Neural cell (in vitro differentiated cells): ENCODE results near the gene FILIP1L. TPM values are rescaled to one million over a fixed set of nuclear protein-coding genes. Genes with fewer than 3 reads are reported as not detected.

Experiments used
- H2AFZ ChIP-seq: fragments of 200-600, 300-800 bp; sonication (generic), shearing (Covaris generic); 2 replicates; pipeline ENCODE4 v1.6.0; 2014; ENCODE audit warnings: low read depth, mild to moderate bottlenecking, antibody characterized with exemption, low read length, moderate library complexity
- H3F3A ChIP-seq: fragments of 200-600 bp; shearing (Covaris generic); 2 replicates; pipeline ENCODE4 v1.6.1; 2016; ENCODE audit warnings: mild to moderate bottlenecking, moderate library complexity, mixed read lengths, antibody characterized with exemption, low read length; ENCODE audit not compliant: insufficient read depth, poor library complexity, severe bottlenecking
- H3K27ac ChIP-seq: fragments of 200-600, 300-800 bp; sonication (generic), shearing (Covaris generic); 2 replicates; pipeline ENCODE4 v1.5.1; 2014; ENCODE audit warnings: mild to moderate bottlenecking, low read length, moderate library complexity
- H3K27me3 ChIP-seq: fragments of 300-800, 200-600 bp; sonication (generic), shearing (Covaris generic); 2 replicates; pipeline ENCODE4 v1.6.0; 2014; ENCODE audit warnings: mild to moderate bottlenecking, low read depth, low read length, moderate library complexity; ENCODE audit not compliant: insufficient read depth
- H3K36me3 ChIP-seq: fragments of 300-800, 200-600 bp; sonication (generic), shearing (Covaris generic); 2 replicates; pipeline ENCODE4 v1.5.1; 2014; ENCODE audit warnings: mild to moderate bottlenecking, antibody characterized with exemption, low read length, moderate library complexity; ENCODE audit not compliant: insufficient read depth
- H3K4me2 ChIP-seq: fragments of 300-800, 200-600 bp; sonication (generic), shearing (Covaris generic); 2 replicates; pipeline ENCODE4 v1.6.0; 2014; ENCODE audit warnings: mild to moderate bottlenecking, low read length
- H3K4me3 ChIP-seq: fragments of 300-800, 200-600 bp; sonication (generic), shearing (Covaris generic); 2 replicates; pipeline ENCODE4 v1.5.1; 2014; ENCODE audit warnings: mild to moderate bottlenecking, low read length, moderate library complexity
- H3K79me2 ChIP-seq: fragments of 200-600 bp; shearing (Covaris generic); replicated peaks from 2 replicates; pipeline ENCODE4 v1.6.0; 2014; ENCODE audit warnings: mild to moderate bottlenecking, low read length, moderate library complexity; ENCODE audit not compliant: insufficient read depth
- H3K9ac ChIP-seq: fragments of 300-800, 200-600 bp; sonication (generic), shearing (Covaris generic); 2 replicates; pipeline ENCODE4 v1.6.1; 2016; ENCODE audit warnings: mild to moderate bottlenecking, low read length, mixed read lengths
- H3K9me2 ChIP-seq: fragments of 200-600 bp; shearing (Covaris generic); 2 replicates; pipeline ENCODE4 v1.6.1; 2016; ENCODE audit warnings: mild to moderate bottlenecking, low read length, mixed read lengths; ENCODE audit not compliant: insufficient read depth
- H3K9me3 ChIP-seq: fragments of 200-600, 300-800 bp; sonication (generic), shearing (Covaris generic); 2 replicates; pipeline ENCODE4 v1.6.1; 2016; ENCODE audit warnings: mild to moderate bottlenecking, mixed run types, low read length, moderate library complexity, mixed read lengths
- H4K20me1 ChIP-seq: fragments of 200-600 bp; shearing (Covaris generic); 2 replicates; pipeline ENCODE4 v1.6.1; 2016; ENCODE audit warnings: mild to moderate bottlenecking, mixed run types; ENCODE audit not compliant: insufficient read depth
- EP300 ChIP-seq: fragments of 450-650 bp; conservative IDR thresholded peaks from 2 replicates; pipeline ENCODE4 v1.6.1; 2014; ENCODE audit warnings: antibody characterized with exemption, mild to moderate bottlenecking, moderate library complexity; ENCODE audit not compliant: poor library complexity, severe bottlenecking
- EZH2 ChIP-seq: fragments of 200-600, 300-800 bp; shearing (Covaris generic), sonication (generic); IDR thresholded peaks from 2 replicates; pipeline ENCODE4 v1.6.1; 2014; ENCODE audit warnings: antibody characterized with exemption, low read length, borderline replicate concordance, mild to moderate bottlenecking; ENCODE audit not compliant: insufficient read depth, poor library complexity, severe bottlenecking
- MXI1 ChIP-seq: fragments of 450-650 bp; conservative IDR thresholded peaks from 2 replicates; pipeline ENCODE4 v1.6.1; 2014; ENCODE audit warnings: antibody characterized with exemption, mild to moderate bottlenecking; ENCODE audit not compliant: poor library complexity, severe bottlenecking
- POLR2AphosphoS5 ChIP-seq: IDR thresholded peaks from 2 replicates; pipeline ENCODE4 v1.6.1; 2012
- RAD21 ChIP-seq: fragments of 450-650 bp; conservative IDR thresholded peaks from 2 replicates; pipeline ENCODE4 v1.6.1; 2014; ENCODE audit warnings: antibody characterized with exemption, mild to moderate bottlenecking, moderate library complexity
- SMC3 ChIP-seq: fragments of 450-650 bp; conservative IDR thresholded peaks from 2 replicates; pipeline ENCODE4 v1.6.1; 2014; ENCODE audit warnings: antibody characterized with exemption, mild to moderate bottlenecking, moderate library complexity; ENCODE audit not compliant: poor library complexity
- TAF1 ChIP-seq: IDR thresholded peaks from 2 replicates; pipeline ENCODE4 v1.6.1; 2012; ENCODE audit warnings: low read depth
- polyA plus RNA-seq: library from polyadenylated mRNA; depleted of rRNA; stranded (reverse); fragments of >200 nt; gene quantifications from 2 replicates; pipeline ENCODE4 v1.2.3, GENCODE V29; 2014
- TF ChIP-seq, protein P1 (sequence below): fragments of 450-650 bp; IDR thresholded peaks from 2 replicates; pipeline ENCODE4 v1.5.1; 2014; ENCODE audit warnings: antibody characterized with exemption, mild to moderate bottlenecking, moderate library complexity; ENCODE audit not compliant: poor library complexity, severe bottlenecking
- TF ChIP-seq, protein P2 (sequence below): IDR thresholded peaks from 2 replicates; pipeline ENCODE4 v1.6.1; 2012; ENCODE audit warnings: borderline replicate concordance

FILIP1L gene
- polyA plus RNA-seq, 1 donor from 2014 or later, result 0.27 TPM

DNA sequence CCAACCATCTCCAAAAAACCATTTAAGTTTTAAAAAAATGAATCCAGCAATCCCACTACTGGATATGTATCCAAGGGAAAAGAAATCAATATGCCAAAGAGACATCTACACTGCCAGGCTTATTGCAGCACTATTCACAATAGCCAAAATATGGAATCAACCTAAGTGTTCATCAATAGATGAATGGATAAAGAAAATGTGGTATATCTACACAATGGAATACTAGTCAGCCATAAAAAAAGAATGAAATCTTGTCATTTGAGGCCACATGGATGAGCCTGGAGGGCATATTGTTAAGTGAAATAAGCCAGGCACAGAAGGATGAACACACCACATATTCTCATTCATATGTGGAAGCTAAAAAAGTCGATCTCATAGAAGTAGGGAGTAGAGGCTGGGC, 136.1 kb downstream of the FILIP1L start:
- H2AFZ ChIP-seq, result no peak overlapping the region
- H3F3A ChIP-seq, result no peaks in the 10 kb centered on the region
- H3K27ac ChIP-seq, result no peak overlapping the region
- H3K4me2 ChIP-seq, result no peak overlapping the region
- no peak overlapping the region for H3K9ac ChIP-seq
- no peaks in the 10 kb centered on the region for H3K27me3 ChIP-seq
- H3K9me2 ChIP-seq, result no peaks in the 10 kb centered on the region
- H4K20me1 ChIP-seq, result no peaks in the 10 kb centered on the region
- no peak overlapping the region for H3K4me3 ChIP-seq
- H3K36me3 ChIP-seq, result no peaks in the 10 kb centered on the region
- TF ChIP-seq POLR2AphosphoS5, result no peak
- no peaks in the 10 kb centered on the region for H3K79me2 ChIP-seq
- H3K9me3 ChIP-seq, result peaks cover 3% of the 10 kb centered on the region

DNA sequence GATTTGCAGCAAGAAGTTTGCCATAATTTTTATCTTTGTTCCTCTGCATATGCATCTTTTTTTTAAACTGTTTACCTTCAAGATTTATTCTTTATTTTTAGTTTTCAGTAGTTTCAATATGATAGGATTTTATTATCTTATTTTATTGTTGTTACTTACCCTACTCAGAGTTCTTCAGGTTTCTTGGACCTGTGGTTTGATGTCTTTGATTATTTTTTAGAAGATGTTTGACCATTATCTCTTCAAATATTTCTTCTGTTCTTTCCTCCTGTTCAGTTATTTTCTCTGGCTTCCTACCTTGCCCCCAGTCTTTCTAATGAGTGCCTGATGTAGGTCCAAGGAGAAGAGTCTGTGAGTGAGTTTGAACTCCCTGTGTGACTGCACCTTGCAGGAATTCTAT, 137.7 kb downstream of the FILIP1L start:
- peaks cover 3% of the 10 kb centered on the region for H3K9me3 ChIP-seq
- H3K79me2 ChIP-seq, result no peaks in the 10 kb centered on the region
- no peak overlapping the region for H2AFZ ChIP-seq
- no peak overlapping the region for H3K27ac ChIP-seq
- no peaks in the 10 kb centered on the region for H3F3A ChIP-seq
- no peak overlapping the region for H3K9ac ChIP-seq
- no peak overlapping the region for H3K4me2 ChIP-seq
- H4K20me1 ChIP-seq, result no peaks in the 10 kb centered on the region
- TF ChIP-seq TAF1 (no peak), POLR2AphosphoS5 (no peak), RAD21 (no peak), MXI1 (no peak), EZH2 (no peak), SMC3 (no peak), EP300 (no peak)
- TF ChIP-seq, protein P1, sequence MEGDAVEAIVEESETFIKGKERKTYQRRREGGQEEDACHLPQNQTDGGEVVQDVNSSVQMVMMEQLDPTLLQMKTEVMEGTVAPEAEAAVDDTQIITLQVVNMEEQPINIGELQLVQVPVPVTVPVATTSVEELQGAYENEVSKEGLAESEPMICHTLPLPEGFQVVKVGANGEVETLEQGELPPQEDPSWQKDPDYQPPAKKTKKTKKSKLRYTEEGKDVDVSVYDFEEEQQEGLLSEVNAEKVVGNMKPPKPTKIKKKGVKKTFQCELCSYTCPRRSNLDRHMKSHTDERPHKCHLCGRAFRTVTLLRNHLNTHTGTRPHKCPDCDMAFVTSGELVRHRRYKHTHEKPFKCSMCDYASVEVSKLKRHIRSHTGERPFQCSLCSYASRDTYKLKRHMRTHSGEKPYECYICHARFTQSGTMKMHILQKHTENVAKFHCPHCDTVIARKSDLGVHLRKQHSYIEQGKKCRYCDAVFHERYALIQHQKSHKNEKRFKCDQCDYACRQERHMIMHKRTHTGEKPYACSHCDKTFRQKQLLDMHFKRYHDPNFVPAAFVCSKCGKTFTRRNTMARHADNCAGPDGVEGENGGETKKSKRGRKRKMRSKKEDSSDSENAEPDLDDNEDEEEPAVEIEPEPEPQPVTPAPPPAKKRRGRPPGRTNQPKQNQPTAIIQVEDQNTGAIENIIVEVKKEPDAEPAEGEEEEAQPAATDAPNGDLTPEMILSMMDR, result no peak
- TF ChIP-seq, protein P2, sequence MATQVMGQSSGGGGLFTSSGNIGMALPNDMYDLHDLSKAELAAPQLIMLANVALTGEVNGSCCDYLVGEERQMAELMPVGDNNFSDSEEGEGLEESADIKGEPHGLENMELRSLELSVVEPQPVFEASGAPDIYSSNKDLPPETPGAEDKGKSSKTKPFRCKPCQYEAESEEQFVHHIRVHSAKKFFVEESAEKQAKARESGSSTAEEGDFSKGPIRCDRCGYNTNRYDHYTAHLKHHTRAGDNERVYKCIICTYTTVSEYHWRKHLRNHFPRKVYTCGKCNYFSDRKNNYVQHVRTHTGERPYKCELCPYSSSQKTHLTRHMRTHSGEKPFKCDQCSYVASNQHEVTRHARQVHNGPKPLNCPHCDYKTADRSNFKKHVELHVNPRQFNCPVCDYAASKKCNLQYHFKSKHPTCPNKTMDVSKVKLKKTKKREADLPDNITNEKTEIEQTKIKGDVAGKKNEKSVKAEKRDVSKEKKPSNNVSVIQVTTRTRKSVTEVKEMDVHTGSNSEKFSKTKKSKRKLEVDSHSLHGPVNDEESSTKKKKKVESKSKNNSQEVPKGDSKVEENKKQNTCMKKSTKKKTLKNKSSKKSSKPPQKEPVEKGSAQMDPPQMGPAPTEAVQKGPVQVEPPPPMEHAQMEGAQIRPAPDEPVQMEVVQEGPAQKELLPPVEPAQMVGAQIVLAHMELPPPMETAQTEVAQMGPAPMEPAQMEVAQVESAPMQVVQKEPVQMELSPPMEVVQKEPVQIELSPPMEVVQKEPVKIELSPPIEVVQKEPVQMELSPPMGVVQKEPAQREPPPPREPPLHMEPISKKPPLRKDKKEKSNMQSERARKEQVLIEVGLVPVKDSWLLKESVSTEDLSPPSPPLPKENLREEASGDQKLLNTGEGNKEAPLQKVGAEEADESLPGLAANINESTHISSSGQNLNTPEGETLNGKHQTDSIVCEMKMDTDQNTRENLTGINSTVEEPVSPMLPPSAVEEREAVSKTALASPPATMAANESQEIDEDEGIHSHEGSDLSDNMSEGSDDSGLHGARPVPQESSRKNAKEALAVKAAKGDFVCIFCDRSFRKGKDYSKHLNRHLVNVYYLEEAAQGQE, result no peak
- H3K9me2 ChIP-seq, result no peaks in the 10 kb centered on the region
- H3K27me3 ChIP-seq, result no peaks in the 10 kb centered on the region
- H3K4me3 ChIP-seq, result no peak overlapping the region
- H3K36me3 ChIP-seq, result no peaks in the 10 kb centered on the region

DNA sequence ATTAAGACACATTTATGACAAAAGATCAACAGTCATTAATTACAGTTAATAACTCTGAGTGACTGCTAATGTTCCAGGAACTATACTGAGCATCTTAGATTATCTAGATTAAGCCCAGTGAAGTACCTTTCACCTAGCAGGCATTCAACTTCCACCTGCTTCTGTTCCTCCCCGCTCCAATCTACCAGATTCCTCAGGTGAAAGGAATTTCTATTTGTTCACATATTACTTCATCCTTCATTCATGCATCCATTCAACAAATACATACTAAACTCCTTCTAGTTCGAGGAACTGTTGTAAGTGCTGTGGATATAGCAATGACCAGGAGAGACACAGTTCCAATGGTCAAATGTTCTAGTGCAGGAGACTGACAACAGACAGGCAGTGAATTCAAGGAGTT, 139.3 kb downstream of the FILIP1L start:
- Histone ChIP-seq H3K9ac (no peak overlapping the region), H3K27ac (no peak overlapping the region), H3K4me2 (no peak overlapping the region), H3K4me3 (no peak overlapping the region), H3K27me3 (no peaks in the 10 kb centered on the region), H3K9me2 (no peaks in the 10 kb centered on the region), H3F3A (no peaks in the 10 kb centered on the region), H2AFZ (no peak overlapping the region), H3K36me3 (no peaks in the 10 kb centered on the region), H4K20me1 (no peaks in the 10 kb centered on the region), H3K9me3 (peaks cover 3% of the 10 kb centered on the region), H3K79me2 (no peaks in the 10 kb centered on the region)
- TF ChIP-seq POLR2AphosphoS5 (no peak), EZH2 (no peak), MXI1 (no peak), SMC3 (no peak), RAD21 (no peak), EP300 (no peak), TAF1 (no peak)
- TF ChIP-seq, protein P2, result no peak
- TF ChIP-seq, protein P1, result no peak
